Transverse colon (tissue), 4 donors: ENCODE results near the gene RGSL1.

Experiments used
- CTCF ChIP-seq, 5 experiments: fragments of 200-600 bp in 3 of 5; fragments of 450-650 bp in 2 of 5; sonication (generic) in 3 of 5; IDR thresholded peaks; 1 replicate in 2 of 5; 2 replicates in 3 of 5; pipeline ENCODE4 v1.5.1; 2016 to 2017; ENCODE audit warnings: antibody characterized with exemption in 5 of 5, inconsistent platforms in 3 of 5, mild to moderate bottlenecking in 2 of 5, moderate library complexity in 1 of 5
- EP300 ChIP-seq: sonication (generic); formaldehyde crosslinking; IDR thresholded peaks from one replicate; pipeline ENCODE4 v1.6.1; 2017; ENCODE audit warnings: antibody characterized with exemption, low read depth
- POLR2A ChIP-seq: fragments of 450-650 bp; IDR thresholded peaks from one replicate; pipeline ENCODE4 v1.6.1; 2016; ENCODE audit warnings: antibody characterized with exemption, mild to moderate bottlenecking, moderate library complexity
- POLR2AphosphoS5 ChIP-seq, 3 donors: sonication (generic); formaldehyde crosslinking; IDR thresholded peaks; one replicate each; pipeline ENCODE4 v1.6.1; 2016; ENCODE audit warnings: antibody characterized with exemption in 3 of 3

- TF ChIP-seq POLR2A (no peak), CTCF (IDR thresholded peaks at IDR 0.05) (no peak), POLR2AphosphoS5 (IDR thresholded peaks at IDR 0.05) (no peak), EP300 (no peak)
Observed at GRCh38 chr1:182602935-182603645, 153.1 kb downstream of the RGSL1 start.
